Natural killer cell treated with Interleukin-12 subunit alpha and Interleukin-12 subunit beta and Interleukin-15 and Interleukin-18, amount 100 ng/mL, for 72 hours (primary cell): ENCODE data around the gene KMT2B. TPM values are rescaled to one million over a fixed set of nuclear protein-coding genes. Genes with fewer than 3 reads are reported as not detected.

Experiments
- ATAC-seq, 2 donors: fragments of 150-1000 bp; cut with Tn5 transposase in 1 of 2; sonication (Bioruptor Pico), chemical (Tn5 transposase) in 1 of 2; 2 replicates each; pipeline ENCODE4 v1.10.0; 2021
- DNase-seq: peaks from one replicate; pipeline ENCODE4 v3.0.0; 2022; ENCODE audit warnings: low spot score
- H3K27ac Mint-ChIP-seq, 2 donors: 1 replicate in 1 of 2; 2 replicates in 1 of 2; pipeline ENCODE4 v1.8.0; 2022; ENCODE audit warnings: mixed read lengths in 2 of 2, mild to moderate bottlenecking in 1 of 2, moderate library complexity in 1 of 2
- H3K27me3 Mint-ChIP-seq, 2 donors: 1 replicate in 1 of 2; 2 replicates in 1 of 2; pipeline ENCODE4 v1.8.0; 2022; ENCODE audit warnings: mixed read lengths in 2 of 2
- H3K36me3 Mint-ChIP-seq: one replicate; pipeline ENCODE4 v1.8.0; 2022; ENCODE audit warnings: mixed read lengths
- H3K4me1 Mint-ChIP-seq, 2 donors: 1 replicate in 1 of 2; 2 replicates in 1 of 2; pipeline ENCODE4 v1.8.0; 2022; ENCODE audit warnings: low read depth in 2 of 2, mixed read lengths in 2 of 2, mild to moderate bottlenecking in 1 of 2
- H3K4me3 Mint-ChIP-seq: one replicate; pipeline ENCODE4 v1.8.0; 2022; ENCODE audit warnings: mixed read lengths
- H3K9me3 Mint-ChIP-seq: 2 replicates; pipeline ENCODE4 v1.8.0; 2022; ENCODE audit warnings: mixed read lengths
- total RNA-seq, 2 donors: library from RNA; stranded (reverse); gene quantifications; one replicate each; pipeline ENCODE4 v1.2.3, GENCODE V29; 2022

Gene KMT2B
- total RNA-seq, 2 donors from 2014 or later, result 80.1 to 137 TPM

DNA sequence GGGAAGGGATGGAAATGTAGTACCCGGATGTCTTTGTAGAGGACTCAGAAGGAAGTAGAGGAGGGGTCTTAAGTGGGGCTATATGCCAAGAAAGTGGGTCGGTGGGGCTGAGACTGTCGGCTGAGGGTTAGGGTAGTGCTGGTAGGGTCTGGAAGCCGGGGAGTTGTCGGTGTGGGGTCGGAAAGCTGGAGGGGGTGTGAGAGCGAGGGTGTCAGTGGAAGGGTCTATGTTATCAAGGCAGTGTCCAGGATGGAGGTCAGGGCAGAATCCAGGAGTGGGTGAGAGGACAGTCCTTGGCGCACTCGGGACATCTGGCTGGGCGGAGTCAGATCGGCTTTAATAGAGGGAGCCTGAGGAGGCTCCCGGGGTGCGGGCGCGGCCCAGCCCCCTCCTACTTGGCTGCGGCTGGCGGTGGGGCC, 37.3 kb downstream of the KMT2B start:
- Mint-ChIP-seq H3K27ac (no peak overlapping the region), H3K36me3 (no peaks in the 10 kb centered on the region), H3K4me1 (peaks cover 19 to 31% of the 10 kb centered on the region in 2 donors), H3K9me3 (no peaks in the 10 kb centered on the region), H3K27me3 (peaks cover 0 to 11% of the 10 kb centered on the region in 2 donors), H3K4me3 (peak overlapping the region; percentile 27)
- DNase-seq (no peak), ATAC-seq (no peak)

DNA sequence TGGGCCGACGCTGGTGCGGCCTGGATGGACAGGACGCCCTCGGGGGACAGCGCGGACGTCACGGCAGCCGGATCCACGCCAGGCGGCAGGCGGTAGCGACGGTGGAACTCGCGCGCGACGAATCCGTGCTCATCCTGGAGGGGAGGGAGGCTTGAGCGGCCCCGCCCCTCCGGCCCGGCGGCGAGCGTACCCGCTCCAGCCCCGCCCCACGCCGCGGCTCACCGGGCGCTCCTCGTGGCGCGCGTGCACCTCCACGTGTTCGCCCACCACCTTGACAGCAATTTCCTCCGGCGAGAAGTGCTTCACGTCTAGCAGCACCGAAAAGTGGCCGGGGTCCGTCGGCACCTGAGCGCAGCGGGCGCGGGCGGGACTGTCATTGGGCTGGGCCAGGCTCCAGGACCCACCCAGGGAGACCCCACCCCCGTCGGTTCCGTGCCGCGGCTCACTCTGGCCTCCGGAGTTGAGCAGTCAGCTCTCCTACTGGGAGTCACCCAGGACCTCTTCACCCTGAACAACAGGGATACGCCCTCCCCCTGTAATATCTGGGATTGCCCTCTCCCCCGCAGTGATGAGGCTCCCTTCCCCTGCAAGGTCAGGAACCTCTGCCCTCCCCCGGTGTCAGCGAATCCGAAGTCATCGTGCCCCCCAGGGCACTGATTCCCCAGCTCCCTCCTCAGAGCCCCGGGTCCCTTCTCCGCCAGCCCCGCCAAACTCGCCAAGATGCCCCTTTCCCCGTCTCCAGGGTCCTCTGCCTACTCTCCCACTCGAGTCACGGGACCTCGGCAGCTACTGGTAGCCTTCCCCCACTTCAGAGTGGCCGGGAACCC, 38.0 kb downstream of the KMT2B start:
- H3K4me3 Mint-ChIP-seq, result peak overlapping the region; percentile 37
- DNase-seq, result no peak
- H3K9me3 Mint-ChIP-seq, result no peaks in the 10 kb centered on the region
- H3K27me3 Mint-ChIP-seq, result peaks cover 0 to 11% of the 10 kb centered on the region in 2 donors
- H3K36me3 Mint-ChIP-seq, result no peaks in the 10 kb centered on the region
- peaks cover 19 to 32% of the 10 kb centered on the region in 2 donors for H3K4me1 Mint-ChIP-seq
- H3K27ac Mint-ChIP-seq, result no peak overlapping the region
- ATAC-seq, result no peak

DNA sequence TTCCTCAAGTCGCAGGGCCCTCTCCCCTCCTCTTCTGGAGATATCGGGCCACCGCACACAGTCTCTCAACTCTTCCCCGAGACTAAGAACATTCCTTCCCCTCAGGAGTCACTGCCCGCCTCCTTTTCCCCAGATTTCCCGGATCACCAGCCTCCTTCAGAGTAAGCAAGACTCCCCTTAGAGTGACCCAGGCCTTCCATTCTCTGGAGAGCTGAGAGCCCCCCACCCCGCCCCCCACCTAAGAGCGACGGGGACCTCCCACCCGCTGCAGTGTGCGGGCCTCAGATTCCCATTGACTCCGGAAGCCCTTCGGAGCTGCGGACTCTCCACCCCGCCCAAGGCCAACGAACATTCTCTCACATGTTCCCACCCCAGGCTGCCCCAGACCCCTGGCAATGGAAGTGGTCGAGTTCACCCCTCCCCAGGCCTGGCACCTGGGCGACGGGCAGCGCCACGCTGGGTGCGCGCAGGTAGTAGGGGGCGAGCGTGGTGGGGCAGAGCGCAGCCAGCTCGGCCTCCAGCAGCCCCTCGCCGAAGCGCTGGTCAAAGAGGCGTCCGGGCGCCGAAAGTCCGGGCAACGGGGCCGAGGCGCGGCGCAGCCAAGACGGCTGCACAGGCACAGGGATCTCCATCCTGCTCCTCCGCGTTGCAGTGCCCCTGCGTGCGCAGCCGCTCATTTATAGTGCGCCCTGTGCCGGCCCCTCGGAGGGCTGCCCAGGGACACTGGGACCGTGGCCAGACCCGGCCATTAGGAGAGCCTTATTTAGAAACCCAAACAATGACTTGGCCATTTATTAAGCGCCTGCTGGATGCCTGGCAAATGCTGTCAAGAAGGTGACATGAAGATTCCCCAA, 38.8 kb downstream of the KMT2B start, which contains the start of gene HSPB6:
TSS of gene HSPB6 (minus strand) at position 653 of the 854 bp plus-strand sequence. CDS start at position 632, 21 bp downstream.
- ATAC-seq, result no peak
- H3K27ac Mint-ChIP-seq, result peak within 1 kb of the TSS; percentile 78 to 81
- no peaks in the 10 kb centered on the region for H3K9me3 Mint-ChIP-seq
- no peak for DNase-seq
- H3K36me3 Mint-ChIP-seq, result no peaks in the 10 kb centered on the region
- peaks cover 19 to 32% of the 10 kb centered on the region in 2 donors for H3K4me1 Mint-ChIP-seq
- peaks cover 0 to 11% of the 10 kb centered on the region in 2 donors for H3K27me3 Mint-ChIP-seq
- H3K4me3 Mint-ChIP-seq, result peak within 1 kb of the TSS; percentile 88

DNA sequence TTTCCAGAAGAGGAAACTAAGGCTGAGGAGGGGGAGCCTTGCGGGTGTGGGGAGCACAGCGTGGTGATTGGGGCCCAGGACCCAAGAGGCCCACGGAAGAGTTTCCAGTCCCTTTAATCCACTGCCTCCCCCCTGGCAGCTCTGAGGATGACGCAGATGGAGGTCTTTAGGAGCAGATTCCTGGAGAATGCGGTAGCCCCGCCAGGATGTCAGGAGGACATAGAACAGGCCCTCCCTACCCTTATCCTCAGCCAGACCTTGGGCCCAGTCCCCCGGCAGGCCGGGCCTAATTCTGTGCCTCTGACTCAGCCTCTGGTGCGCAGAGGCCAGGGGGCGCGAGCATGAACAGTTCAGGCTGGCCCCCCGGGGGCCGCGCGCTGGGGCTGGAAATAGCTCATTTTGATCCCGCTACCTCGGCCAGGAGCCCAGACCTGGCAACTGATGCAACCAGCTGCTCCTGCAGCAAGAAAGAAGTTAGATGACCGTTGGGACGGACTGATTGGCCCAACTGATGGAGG, 39.5 kb downstream of the KMT2B start:
- peak overlapping the region; percentile 88 for H3K4me3 Mint-ChIP-seq
- DNase-seq (no peak), ATAC-seq (peak in 1 of 2 donors; percentile 10)

DNA sequence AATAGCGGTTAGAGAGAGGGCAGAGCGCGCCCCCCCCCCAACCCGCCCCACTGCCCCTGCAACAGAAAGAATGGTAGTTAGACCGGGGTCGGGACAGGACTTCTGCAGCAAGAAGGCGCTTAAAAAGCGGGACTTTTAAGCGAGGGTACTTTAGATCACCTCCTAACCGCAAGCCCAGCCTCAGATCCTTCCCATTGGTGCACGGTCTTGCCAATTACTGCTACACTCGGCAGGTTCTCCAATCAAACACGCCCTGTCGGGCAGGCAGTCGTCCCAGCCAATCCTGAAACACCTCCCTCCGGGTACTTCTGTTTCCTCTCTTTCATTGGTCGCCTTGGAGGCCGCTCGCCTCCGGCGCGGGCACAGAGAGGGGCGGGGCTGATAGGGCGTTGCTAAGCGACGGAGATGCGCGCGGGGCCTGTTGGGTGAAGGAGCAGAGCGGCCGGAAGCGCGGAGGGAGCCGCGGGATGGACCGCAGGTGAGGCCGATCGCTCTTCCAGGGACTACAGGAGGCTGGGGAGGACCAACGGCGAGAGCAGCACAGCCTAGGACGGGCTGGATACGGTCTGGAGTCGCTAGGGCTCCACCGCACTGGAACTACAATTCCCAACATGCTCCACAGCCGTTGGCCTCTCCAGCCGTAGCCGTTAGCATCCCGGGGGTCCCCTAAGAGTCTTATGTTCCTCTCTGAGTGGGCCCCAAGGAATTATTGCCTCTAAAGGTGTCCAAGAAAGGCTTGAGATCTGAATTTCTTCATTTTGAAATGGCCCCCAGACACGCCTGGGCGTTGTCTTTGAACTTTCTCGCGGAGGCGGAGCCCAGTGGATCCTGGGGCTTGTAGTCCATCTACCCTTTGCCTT, 40.2 kb downstream of the KMT2B start, which contains the start of gene PROSER3:
TSS of gene PROSER3 (plus strand) at position 428 of the 860 bp plus-strand sequence. CDS start at position 468, 40 bp downstream.
- Mint-ChIP-seq H3K9me3 (no peaks in the 10 kb centered on the region), H3K4me3 (peak within 1 kb of the TSS; percentile 88), H3K27me3 (peaks cover 0 to 11% of the 10 kb centered on the region in 2 donors), H3K27ac (peak within 1 kb of the TSS; percentile 78 to 81), H3K4me1 (peaks cover 19 to 32% of the 10 kb centered on the region in 2 donors), H3K36me3 (no peaks in the 10 kb centered on the region)
- DNase-seq (peak; percentile 99), ATAC-seq (peak; percentile 98 to 99)

More for the DNA sequence above, 39.5 kb downstream of the KMT2B start:
- H3K36me3 Mint-ChIP-seq, result no peaks in the 10 kb centered on the region
- H3K27ac Mint-ChIP-seq, result peak overlapping the region; percentile 78 to 81
- H3K27me3 Mint-ChIP-seq, result peaks cover 0 to 11% of the 10 kb centered on the region in 2 donors
- no peaks in the 10 kb centered on the region for H3K9me3 Mint-ChIP-seq
- H3K4me1 Mint-ChIP-seq, result peaks cover 19 to 32% of the 10 kb centered on the region in 2 donors

DNA sequence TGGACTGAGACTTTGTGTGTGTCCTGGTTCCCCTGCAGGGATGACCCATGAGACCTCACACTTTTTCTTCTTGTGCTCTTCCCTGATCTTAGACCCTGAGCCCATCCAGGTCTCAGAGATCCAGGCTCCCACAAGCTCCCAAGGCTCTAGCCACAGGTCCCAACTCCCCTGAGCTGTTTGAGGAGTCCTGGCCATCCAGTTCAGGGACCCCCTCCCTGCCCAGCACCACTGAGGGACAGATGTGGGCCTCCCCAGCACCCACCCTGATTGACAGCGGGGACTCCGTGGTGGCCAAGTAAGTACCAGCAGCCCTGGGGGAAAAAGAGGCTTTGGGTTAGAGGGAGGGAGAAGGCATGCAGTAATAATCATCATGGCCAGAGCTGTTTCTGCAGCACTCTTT, 41.9 kb downstream of the KMT2B start:
- peak overlapping the region; percentile 88 for H3K4me3 Mint-ChIP-seq
- H3K4me1 Mint-ChIP-seq, result peaks cover 19 to 32% of the 10 kb centered on the region in 2 donors
- no peak for DNase-seq
- no peaks in the 10 kb centered on the region for H3K9me3 Mint-ChIP-seq
- no peak overlapping the region for H3K27ac Mint-ChIP-seq
- ATAC-seq, result no peak
- peaks cover 0 to 10% of the 10 kb centered on the region in 2 donors for H3K27me3 Mint-ChIP-seq
- no peaks in the 10 kb centered on the region for H3K36me3 Mint-ChIP-seq

DNA sequence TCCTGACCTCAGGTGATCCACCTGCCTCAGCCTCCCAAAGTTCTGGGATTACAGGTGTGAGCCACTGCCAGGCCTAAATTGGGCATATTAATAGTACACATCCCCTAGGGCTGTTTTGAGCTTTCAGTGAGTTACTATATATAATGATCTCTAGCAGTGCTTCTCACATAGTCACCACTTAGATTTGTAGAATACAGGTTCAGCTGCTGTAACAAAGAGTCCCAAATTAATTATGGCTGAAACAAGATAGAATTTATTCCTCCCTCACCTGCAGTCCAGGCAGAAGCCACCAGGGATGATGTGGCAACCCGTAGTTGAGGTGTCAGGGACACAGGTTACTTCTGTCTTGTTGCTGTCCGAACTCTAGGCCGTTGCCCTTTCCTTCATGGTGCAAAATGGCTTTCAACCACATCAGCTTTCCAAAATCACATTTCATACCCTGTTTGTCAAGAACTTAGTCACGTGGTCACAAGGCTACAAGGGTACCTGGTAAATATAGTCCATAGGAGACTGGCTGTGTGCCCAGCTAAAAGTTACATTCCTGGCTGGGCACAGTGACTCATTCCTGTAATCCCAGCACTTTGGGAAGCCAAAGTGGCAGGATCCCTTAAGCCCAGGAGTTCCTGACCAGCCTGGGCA, 43.0 kb downstream of the KMT2B start:
- H3K36me3 Mint-ChIP-seq, result no peaks in the 10 kb centered on the region
- ATAC-seq (no peak), DNase-seq (no peak)
- H3K27me3 Mint-ChIP-seq, result peaks cover 0 to 5% of the 10 kb centered on the region in 2 donors
- no peak overlapping the region for H3K27ac Mint-ChIP-seq
- H3K4me3 Mint-ChIP-seq, result no peak overlapping the region
- H3K9me3 Mint-ChIP-seq, result no peaks in the 10 kb centered on the region
- H3K4me1 Mint-ChIP-seq, result peaks cover 19 to 29% of the 10 kb centered on the region in 2 donors

DNA sequence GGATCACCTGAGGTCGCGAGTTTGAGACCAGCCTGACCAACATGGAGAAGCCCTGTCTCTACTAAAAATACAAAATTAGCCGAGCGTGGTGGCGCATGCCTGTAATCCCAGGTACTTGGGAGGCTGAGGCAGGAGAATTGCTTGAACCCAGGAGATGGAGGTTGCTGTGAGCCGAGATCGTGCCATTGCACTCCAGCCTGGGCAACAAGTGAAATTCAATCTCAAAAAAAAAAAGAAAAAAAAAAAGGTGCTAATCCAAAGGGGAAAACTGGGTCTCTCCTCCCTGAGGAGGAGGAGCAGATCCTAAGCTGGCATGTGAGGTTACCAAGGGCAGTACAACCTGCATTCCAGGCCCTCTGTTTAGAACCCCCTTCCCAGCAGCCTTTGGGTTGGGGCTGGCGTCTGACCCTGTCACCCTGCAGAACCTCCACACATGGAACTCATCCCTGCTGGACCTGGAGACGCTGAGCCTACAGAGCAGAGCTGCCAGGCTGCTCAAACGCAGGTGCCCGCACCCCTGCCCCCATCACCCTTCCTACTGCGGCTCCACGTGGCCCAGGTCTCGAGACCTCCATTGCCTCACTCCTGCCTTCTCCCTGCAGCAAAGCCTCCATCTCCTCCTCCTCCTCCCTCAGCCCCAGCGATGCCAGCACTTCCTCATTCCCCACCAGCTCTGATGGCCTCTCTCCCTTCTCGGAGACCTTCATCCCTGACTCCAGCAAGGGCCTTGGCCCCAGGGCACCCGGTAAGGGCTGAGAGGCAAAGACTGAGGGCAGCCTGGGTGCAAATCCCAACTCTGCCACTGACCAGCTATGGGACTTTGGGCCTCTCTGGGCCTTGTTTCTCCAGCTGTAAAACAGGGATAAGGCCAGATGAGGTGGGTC, 46.9 kb downstream of the KMT2B start:
- H3K36me3 Mint-ChIP-seq, result no peaks in the 10 kb centered on the region
- DNase-seq (no peak), ATAC-seq (no peak)
- no peak overlapping the region for H3K27ac Mint-ChIP-seq
- no peaks in the 10 kb centered on the region for H3K27me3 Mint-ChIP-seq
- H3K4me1 Mint-ChIP-seq, result peaks cover 1 to 6% of the 10 kb centered on the region in 2 donors
- H3K4me3 Mint-ChIP-seq, result no peak overlapping the region
- H3K9me3 Mint-ChIP-seq, result no peaks in the 10 kb centered on the region

DNA sequence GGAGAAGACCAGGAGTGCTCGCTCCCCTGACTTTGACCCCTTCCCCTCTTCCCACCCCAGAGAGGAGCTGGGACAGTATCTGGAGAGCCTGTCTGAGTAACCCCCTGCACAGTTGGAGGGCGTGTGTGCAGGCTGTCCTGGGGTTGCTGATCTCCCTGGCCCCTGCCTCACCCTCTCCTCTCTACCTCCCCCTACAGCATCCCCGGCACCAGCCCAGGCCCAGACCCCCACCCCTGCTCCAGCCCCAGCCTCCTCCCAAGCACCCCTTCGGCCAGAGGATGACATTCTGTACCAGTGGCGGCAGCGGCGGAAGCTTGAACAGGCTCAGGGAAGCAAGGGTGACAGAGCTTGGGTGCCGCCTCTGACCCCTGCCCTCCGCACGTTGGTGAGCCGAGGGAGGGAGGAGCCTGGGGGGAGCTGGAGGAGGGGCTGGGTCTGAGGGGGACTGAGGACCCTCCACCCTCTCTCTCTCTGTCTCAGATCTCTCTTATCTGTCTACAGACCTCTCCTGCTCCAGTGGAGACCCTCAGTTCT, 48.8 kb downstream of the KMT2B start:
- no peak overlapping the region for H3K27ac Mint-ChIP-seq
- H3K27me3 Mint-ChIP-seq, result no peaks in the 10 kb centered on the region
- H3K4me3 Mint-ChIP-seq, result no peak overlapping the region
- H3K4me1 Mint-ChIP-seq, result peaks cover 0 to 4% of the 10 kb centered on the region in 2 donors
- H3K36me3 Mint-ChIP-seq, result no peaks in the 10 kb centered on the region
- H3K9me3 Mint-ChIP-seq, result no peaks in the 10 kb centered on the region
- DNase-seq (no peak), ATAC-seq (peak; percentile 29 to 38)

DNA sequence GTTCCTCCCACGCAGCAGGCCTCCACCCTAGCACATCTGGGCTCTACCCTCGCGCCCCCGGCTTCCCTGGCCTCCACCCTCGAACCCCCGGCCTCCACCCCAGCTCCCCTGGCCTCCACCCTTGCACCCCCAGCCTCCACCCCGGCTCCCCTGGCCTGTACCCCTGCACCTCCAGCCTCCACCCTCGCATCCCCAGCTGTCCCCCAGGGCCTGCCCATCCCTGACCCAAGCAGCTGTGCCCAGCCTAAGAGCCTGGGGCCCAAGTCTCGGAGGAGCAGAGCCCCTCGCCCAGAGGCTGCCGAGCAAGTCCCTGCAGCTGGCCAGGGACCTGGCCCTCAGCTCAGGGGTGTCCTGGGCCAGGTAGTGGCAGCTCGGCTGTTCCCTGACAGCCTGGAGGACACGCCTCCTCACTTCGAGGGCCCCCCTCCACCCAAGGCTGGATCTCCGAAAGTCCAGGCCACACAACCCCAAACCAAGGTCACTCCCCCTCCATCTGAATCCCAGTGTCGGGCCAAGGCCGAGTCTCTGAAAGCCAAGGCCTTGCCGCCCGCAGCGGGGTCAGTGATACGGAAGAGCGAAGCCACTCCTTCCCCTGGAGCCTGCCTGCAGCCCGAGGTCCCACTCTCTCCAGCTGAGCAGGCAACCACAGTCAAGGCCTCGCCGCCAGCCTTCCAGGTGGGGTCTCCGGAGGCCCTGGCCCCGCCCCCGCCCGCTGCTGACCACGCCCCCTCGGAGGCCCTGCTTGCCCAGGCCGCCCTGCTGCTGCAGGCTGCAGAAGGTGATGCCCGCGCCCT, 49.7 kb downstream of the KMT2B start:
- ATAC-seq, result peak; percentile 12 to 31

DNA sequence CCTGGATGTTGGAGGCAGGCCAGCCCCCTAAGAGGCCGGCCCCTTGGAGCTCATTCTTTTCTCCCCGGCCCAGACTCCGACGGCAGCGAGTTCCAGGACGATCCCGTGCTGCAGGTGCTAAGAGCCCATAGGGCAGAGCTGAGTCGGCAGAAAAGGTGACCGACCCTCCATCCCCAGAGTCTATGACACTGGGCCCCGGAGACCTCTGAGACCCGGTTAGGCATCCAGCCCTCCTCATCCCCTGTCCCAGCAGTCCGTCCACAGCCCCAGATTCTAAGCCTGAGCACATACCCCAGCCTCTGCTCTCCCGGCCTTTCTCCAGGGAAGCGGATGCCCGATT, 50.2 kb downstream of the KMT2B start:
- Mint-ChIP-seq H3K9me3 (no peaks in the 10 kb centered on the region), H3K4me3 (no peak overlapping the region), H3K4me1 (peaks cover 0 to 4% of the 10 kb centered on the region in 2 donors), H3K36me3 (no peaks in the 10 kb centered on the region), H3K27ac (no peak overlapping the region), H3K27me3 (no peaks in the 10 kb centered on the region)
- DNase-seq, result no peak
- no peak for ATAC-seq

More for the DNA sequence above, 49.7 kb downstream of the KMT2B start:
- no peaks in the 10 kb centered on the region for H3K9me3 Mint-ChIP-seq
- no peaks in the 10 kb centered on the region for H3K27me3 Mint-ChIP-seq
- DNase-seq, result no peak
- H3K4me1 Mint-ChIP-seq, result peaks cover 0 to 4% of the 10 kb centered on the region in 2 donors
- no peak overlapping the region for H3K4me3 Mint-ChIP-seq
- H3K27ac Mint-ChIP-seq, result no peak overlapping the region
- H3K36me3 Mint-ChIP-seq, result no peaks in the 10 kb centered on the region
